ENCODE measurements around the gene SORD. TPM values are rescaled to one million over a fixed set of nuclear protein-coding genes. Genes with fewer than 3 reads are reported as not detected.
A peak's percentile ranks its signal among the peaks of the same experiment; 100 is the strongest.

Gene SORD
- total and polyA plus RNA-seq, 10 of the 15 experiments (the other 5 are each of a cell fraction or from before 2014, with no cell fraction given), result 7.5 to 51.6 (median 40.1) TPM

DNA sequence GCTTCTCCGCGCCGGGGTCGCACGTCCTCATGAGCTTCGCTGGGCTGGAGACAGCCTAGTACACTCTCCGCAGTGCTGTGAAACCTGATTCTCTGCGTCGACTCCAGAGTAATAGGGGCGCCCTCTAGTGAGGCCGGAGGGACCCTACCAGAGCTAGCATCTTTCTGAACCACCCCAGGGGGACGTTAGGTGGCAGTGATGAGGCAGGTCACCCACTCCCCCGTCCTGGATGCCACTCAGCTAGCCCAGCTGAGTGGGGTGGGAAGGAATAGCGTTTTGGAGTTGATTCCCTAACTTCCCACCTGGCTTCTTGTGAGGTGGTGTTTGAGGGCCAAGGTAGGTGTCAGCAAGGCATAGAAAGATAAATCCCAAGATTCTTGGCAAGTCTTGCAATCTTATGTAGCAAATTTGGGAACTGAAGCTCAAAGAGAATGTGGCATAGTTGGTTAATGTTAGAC, 95.2 kb downstream of the SORD start (continued):
- TF ChIP-seq STAT1 (conservative IDR thresholded peaks at IDR 0.05) (no peak), RUNX3 (IDR thresholded peaks at IDR 0.05; ENCODE audit: low read length) (no peak), IRF4 (IDR thresholded peaks at IDR 0.05; ENCODE audit: low read depth, low read length) (peak; percentile 67; the same call in 1 of the 2 replicates), POLR2AphosphoS5 (IDR thresholded peaks at IDR 0.05; ENCODE audit: low read length) (no peak), NFYB (IDR thresholded peaks at IDR 0.05; ENCODE audit: insufficient read depth, low read depth, low read length) (no peak), TCF7 (IDR thresholded peaks at IDR 0.05; ENCODE audit: borderline replicate concordance) (no peak), IKZF1 (conservative IDR thresholded peaks at IDR 0.05) (no peak; the same call in 1 of the 2 replicates), SUZ12 (IDR thresholded peaks at IDR 0.05; ENCODE audit: unreplicated experiment) (no peak), TAF1 (IDR thresholded peaks at IDR 0.05; ENCODE audit: borderline replicate concordance, low read depth, low read length) (no peak), ZZZ3 (IDR thresholded peaks at IDR 0.05; ENCODE audit: control insufficient read depth, insufficient read length, low read depth) (no peak), BCLAF1 (IDR thresholded peaks at IDR 0.05) (no peak), BHLHE40 (IDR thresholded peaks at IDR 0.05; ENCODE audit: borderline replicate concordance in 1 of 2, low read depth in 2 of 2, low read length in 1 of 2) (peak; percentile 17 to 28; a peak in 1 of 4 replicates), MYC (IDR thresholded peaks at IDR 0.05; ENCODE audit: insufficient read depth, insufficient read length, insufficient replicate concordance, low read length, severe bottlenecking) (no peak), RB1 (IDR thresholded peaks at IDR 0.05; ENCODE audit: borderline replicate concordance) (peak; percentile 20; the same call in 1 of the 2 replicates), CHD2 (IDR thresholded peaks at IDR 0.05; ENCODE audit: borderline replicate concordance, low read depth, low read length) (no peak), SUPT20H (IDR thresholded peaks at IDR 0.05; ENCODE audit: borderline replicate concordance, control insufficient read depth, low read depth, low read length) (no peak), CTCF (IDR thresholded peaks at IDR 0.05 in 2 of 3, conservative IDR thresholded peaks at IDR 0.05 in 1 of 3; ENCODE audit: control insufficient read depth in 2 of 3, extremely low read depth in 1 of 3, insufficient read depth in 1 of 3, low read depth in 3 of 3, low read length in 3 of 3) (peak; percentile 100; a peak in 5 of 6 replicates), ZNF592 (IDR thresholded peaks at IDR 0.05) (peak; percentile 74; the same call in 1 of the 2 replicates), BMI1 (IDR thresholded peaks at IDR 0.05; ENCODE audit: borderline replicate concordance) (no peak)
- TF ChIP-seq, protein P1, sequence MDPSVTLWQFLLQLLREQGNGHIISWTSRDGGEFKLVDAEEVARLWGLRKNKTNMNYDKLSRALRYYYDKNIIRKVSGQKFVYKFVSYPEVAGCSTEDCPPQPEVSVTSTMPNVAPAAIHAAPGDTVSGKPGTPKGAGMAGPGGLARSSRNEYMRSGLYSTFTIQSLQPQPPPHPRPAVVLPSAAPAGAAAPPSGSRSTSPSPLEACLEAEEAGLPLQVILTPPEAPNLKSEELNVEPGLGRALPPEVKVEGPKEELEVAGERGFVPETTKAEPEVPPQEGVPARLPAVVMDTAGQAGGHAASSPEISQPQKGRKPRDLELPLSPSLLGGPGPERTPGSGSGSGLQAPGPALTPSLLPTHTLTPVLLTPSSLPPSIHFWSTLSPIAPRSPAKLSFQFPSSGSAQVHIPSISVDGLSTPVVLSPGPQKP (IDR thresholded peaks at IDR 0.05; ENCODE audit: low read depth, low read length), result no peak

Data from GM12878 (cell line).